Prostate gland (tissue), 2 donors: ENCODE measurements around the gene TMTC1. TPM values are rescaled to one million over a fixed set of nuclear protein-coding genes. Genes with fewer than 3 reads are reported as not detected.
A peak's percentile ranks its signal among the peaks of the same experiment; 100 is the strongest.

Experiments used
- DNase-seq: peaks from one replicate; pipeline ENCODE4 v3.0.0-alpha.2; 2019; ENCODE audit warnings: low spot score
- H3K27ac ChIP-seq, 2 donors: fragments of 200-600 bp; sonication (generic); 2 replicates each; pipeline ENCODE4 v1.5.1; 2017 to 2019
- H3K27me3 ChIP-seq: fragments of 200-600 bp; sonication (generic); replicated peaks from 2 replicates; pipeline ENCODE4 v1.5.1; 2019; ENCODE audit not compliant: insufficient read depth
- H3K36me3 ChIP-seq, 2 donors: fragments of 200-600 bp; sonication (generic); 1 replicate in 1 of 2; 2 replicates in 1 of 2; pipeline versions ENCODE4 v1.5.1 to v1.8.1; 2017 to 2019
- H3K4me1 ChIP-seq: fragments of 200-600 bp; sonication (generic); replicated peaks from 2 replicates; pipeline ENCODE4 v1.5.1; 2019
- H3K4me3 ChIP-seq, 2 donors: fragments of 200-600 bp; sonication (generic); 2 replicates each; pipeline ENCODE4 v1.5.1; 2017 to 2019
- H3K9me3 ChIP-seq: fragments of 200-600 bp; sonication (generic); 2 replicates; pipeline ENCODE4 v1.5.1; 2017
- CTCF ChIP-seq, 4 experiments: fragments of 200-600 bp in 2 of 4; fragments of 450-650 bp in 2 of 4; sonication (generic) in 2 of 4; IDR thresholded peaks; 1 replicate in 3 of 4; 2 replicates in 1 of 4; pipeline ENCODE4 v1.5.1; 2016 to 2019; ENCODE audit warnings: antibody characterized with exemption in 4 of 4, mild to moderate bottlenecking in 2 of 4, moderate library complexity in 2 of 4
- POLR2A ChIP-seq: fragments of 450-650 bp; IDR thresholded peaks from one replicate; pipeline ENCODE4 v1.6.1; 2016; ENCODE audit warnings: antibody characterized with exemption, mild to moderate bottlenecking
- POLR2AphosphoS5 ChIP-seq: sonication (generic); formaldehyde crosslinking; IDR thresholded peaks from one replicate; pipeline ENCODE4 v1.6.1; 2017; ENCODE audit warnings: antibody characterized with exemption
- WGBS: methylation state at CpG from one replicate; pipeline ENCODE4 v1.1.5; 2018; 5-methylcytosine and 5-hydroxymethylcytosine counted together
- intact Hi-C: fragments of 100-400 bp; cut with DNase I; formaldehyde crosslinking; loops from one replicate; pipeline ENCODE4 v1.14.2; 2022
- total RNA-seq, 2 donors: library from RNA; depleted of rRNA; stranded (reverse); fragments of >200 nt; gene quantifications; one replicate each; pipeline ENCODE4 v1.1.0, GENCODE V29; 2016

The TMTC1 gene
- total RNA-seq, 2 donors from 2014 or later: 12.9 to 25.2 TPM

GRCh38 chr12:29726741-29727348 lies 56.9 kb downstream of the TMTC1 start:
- no peaks in the 10 kb centered on the region for H3K27me3 ChIP-seq
- H3K36me3 ChIP-seq: no peaks in the 10 kb centered on the region
- no peaks in the 10 kb centered on the region for H3K4me1 ChIP-seq
- H3K9me3 ChIP-seq: no peaks in the 10 kb centered on the region
- WGBS: 38% methylated on average over 2 of the region's 2 CpGs
- intact Hi-C loops: no loop called here
- TF ChIP-seq CTCF (IDR thresholded peaks at IDR 0.05) (no peak), POLR2A (no peak), POLR2AphosphoS5 (no peak)
- no peak for DNase-seq
- no peak overlapping the region for H3K4me3 ChIP-seq
- peak overlapping the region in 1 of 2 donors; percentile 18 for H3K27ac ChIP-seq

DNA sequence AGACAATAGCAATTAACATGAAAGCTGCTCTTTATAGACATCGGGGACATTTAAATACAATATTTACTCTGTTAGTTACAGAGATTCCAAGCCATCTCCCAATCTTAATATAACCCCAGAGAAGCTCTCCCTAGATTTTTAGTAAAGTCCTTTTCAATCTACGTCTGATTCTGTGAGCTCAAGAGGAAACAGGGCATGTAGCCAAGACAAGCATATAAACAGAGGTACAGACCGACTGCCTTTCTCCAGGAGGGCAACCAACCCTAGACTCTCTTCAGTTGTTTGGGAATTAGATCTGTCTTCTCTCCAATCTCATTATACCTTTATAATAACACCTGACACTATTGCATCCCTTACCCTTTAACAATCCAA lies 57.4 kb downstream of the TMTC1 start:
- Histone ChIP-seq H3K4me1 (no peaks in the 10 kb centered on the region), H3K27ac (peak overlapping the region in 1 of 2 donors; percentile 18)

DNA sequence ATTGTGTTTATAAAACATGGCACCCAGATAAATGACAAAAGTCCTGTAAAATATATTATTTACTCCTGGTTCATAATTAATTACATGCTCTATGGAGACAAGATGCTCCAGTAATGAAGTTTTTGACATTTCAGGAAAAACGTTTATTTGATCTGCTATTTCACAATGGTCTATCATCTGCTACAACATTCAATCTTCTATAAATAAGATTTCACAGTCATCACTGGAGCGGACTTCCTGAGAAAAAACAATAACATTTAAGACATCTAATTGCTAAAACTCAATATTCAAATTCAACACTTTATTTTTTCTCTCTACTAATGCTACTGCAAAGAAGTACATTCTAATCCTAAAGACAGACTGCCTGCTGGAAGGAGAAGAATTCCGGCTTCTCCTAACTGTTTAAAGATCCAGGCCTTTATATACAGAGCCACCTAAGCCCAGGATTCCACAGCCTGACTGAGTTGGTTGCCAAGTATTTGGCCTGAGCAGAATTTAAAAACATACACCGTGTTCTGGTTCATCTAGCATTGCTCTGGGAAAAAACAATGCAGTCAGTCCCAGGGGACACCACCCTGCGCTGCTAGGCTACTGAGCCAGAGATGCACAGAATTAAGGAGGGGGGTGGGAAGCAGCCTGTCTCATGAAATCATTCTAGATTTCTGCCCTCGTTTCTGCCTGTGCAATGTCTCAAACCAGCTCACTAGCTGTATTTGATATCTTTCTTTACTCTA lies 58.0 kb downstream of the TMTC1 start:
- intact Hi-C loops: no loop called here
- 31% methylated on average over 6 of the region's 6 CpGs for WGBS
- TF ChIP-seq POLR2A (no peak), CTCF (IDR thresholded peaks at IDR 0.05) (no peak), POLR2AphosphoS5 (peak; percentile 56)
- H3K4me1 ChIP-seq: no peaks in the 10 kb centered on the region
- H3K9me3 ChIP-seq: no peaks in the 10 kb centered on the region
- peak; percentile 14 for DNase-seq
- H3K4me3 ChIP-seq: no peak overlapping the region
- no peaks in the 10 kb centered on the region for H3K27me3 ChIP-seq
- peak overlapping the region in 1 of 2 donors; percentile 18 for H3K27ac ChIP-seq
- H3K36me3 ChIP-seq: no peaks in the 10 kb centered on the region

More for the DNA sequence above, 57.4 kb downstream of the TMTC1 start:
- intact Hi-C loops: no loop called here
- H3K4me3 ChIP-seq: no peak overlapping the region
- H3K27me3 ChIP-seq: no peaks in the 10 kb centered on the region
- no peak for TF ChIP-seq POLR2A
- TF ChIP-seq CTCF (IDR thresholded peaks at IDR 0.05): no peak
- no peak for TF ChIP-seq POLR2AphosphoS5
- H3K9me3 ChIP-seq: no peaks in the 10 kb centered on the region
- 6% methylated on average over 3 of the region's 3 CpGs for WGBS
- no peaks in the 10 kb centered on the region for H3K36me3 ChIP-seq
- DNase-seq: peak; percentile 48

GRCh38 chr12:29722164-29722563 lies 61.6 kb downstream of the TMTC1 start:
- no peak for TF ChIP-seq CTCF (IDR thresholded peaks at IDR 0.05)
- peak; percentile 9 for TF ChIP-seq POLR2AphosphoS5
- no peak for TF ChIP-seq POLR2A
- intact Hi-C loops: no loop called here
- no peak for DNase-seq
- no peak overlapping the region for H3K4me3 ChIP-seq
- no peaks in the 10 kb centered on the region for H3K9me3 ChIP-seq
- no peaks in the 10 kb centered on the region for H3K27me3 ChIP-seq
- no peak overlapping the region for H3K27ac ChIP-seq
- no peaks in the 10 kb centered on the region for H3K36me3 ChIP-seq
- H3K4me1 ChIP-seq: no peaks in the 10 kb centered on the region
- WGBS: 75% methylated on average over 2 of the region's 2 CpGs

- no peaks in the 10 kb centered on the region for H3K4me1 ChIP-seq
- no peaks in the 10 kb centered on the region for H3K27me3 ChIP-seq
- DNase-seq: no peak
- intact Hi-C loops: no loop called here
- no peak overlapping the region for H3K4me3 ChIP-seq
- no peaks in the 10 kb centered on the region for H3K36me3 ChIP-seq
- H3K9me3 ChIP-seq: no peaks in the 10 kb centered on the region
- TF ChIP-seq CTCF (IDR thresholded peaks at IDR 0.05) (no peak), POLR2A (no peak), POLR2AphosphoS5 (no peak)
- no peak overlapping the region for H3K27ac ChIP-seq
- 77% methylated on average over 5 of the region's 5 CpGs for WGBS
Measured at GRCh38 chr12:29719381-29719780, 64.4 kb downstream of the TMTC1 start.
